Epidermal melanocyte (primary cell): Measurements from ENCODE around the gene TEC.
"Not testable (repeated sequence)": the region's sequence is repeated elsewhere in the genome, so short reads cannot be mapped to it uniquely, and the experiment has no call there.

Source experiments
- DNase-seq: peaks from one replicate; pipeline ENCODE4 v3.0.0; 2011; ENCODE audit warnings: low spot score; ENCODE audit not compliant: insufficient read length

The TEC gene

GRCh38 chr4:48196758-48197504 is 72.7 kb downstream of the TEC start:
- no peak for DNase-seq

GRCh38 chr4:48195853-48196252 is 73.8 kb downstream of the TEC start:
- no peak for DNase-seq

GRCh38 chr4:48195374-48195773 is 74.3 kb downstream of the TEC start:
- DNase-seq = no peak

GRCh38 chr4:48194971-48195370 is 74.7 kb downstream of the TEC start:
- DNase-seq = no peak

- DNase-seq = no peak
Measured at GRCh38 chr4:48193921-48194468, 75.6 kb downstream of the TEC start.

GRCh38 chr4:48193096-48193836 is 76.4 kb downstream of the TEC start:
- DNase-seq = no peak

GRCh38 chr4:48191758-48192157 is 77.9 kb downstream of the TEC start:
- DNase-seq = no peak

- no peak for DNase-seq
Measured at GRCh38 chr4:48190839-48191238, 78.8 kb downstream of the TEC start.

- no peak for DNase-seq
Measured at GRCh38 chr4:48189731-48190130, 79.9 kb downstream of the TEC start.

- no peak for DNase-seq
Measured at GRCh38 chr4:48188390-48188789, 81.2 kb downstream of the TEC start.

GRCh38 chr4:48187813-48188212 is 81.8 kb downstream of the TEC start:
- DNase-seq = no peak

GRCh38 chr4:48187066-48187465 is 82.6 kb downstream of the TEC start:
- DNase-seq = not testable (repeated sequence)

GRCh38 chr4:48186394-48186793 is 83.2 kb downstream of the TEC start:
- not testable (repeated sequence) for DNase-seq

GRCh38 chr4:48184882-48185281 is 84.8 kb downstream of the TEC start:
- no peak for DNase-seq

- no peak for DNase-seq
Measured at GRCh38 chr4:48180234-48180633, 89.4 kb downstream of the TEC start.

- no peak for DNase-seq
Measured at GRCh38 chr4:48178931-48179330, 90.7 kb downstream of the TEC start.

- no peak for DNase-seq
Measured at GRCh38 chr4:48175806-48176205, 93.8 kb downstream of the TEC start.

GRCh38 chr4:48175328-48175727 is 94.3 kb downstream of the TEC start:
- no peak for DNase-seq

- DNase-seq = no peak
Measured at GRCh38 chr4:48173056-48173991, 96.3 kb downstream of the TEC start.

GRCh38 chr4:48172651-48173050 is 97.0 kb downstream of the TEC start:
- DNase-seq = no peak

GRCh38 chr4:48169636-48170035 is 100.0 kb downstream of the TEC start:
- no peak for DNase-seq
